Ishikawa (cell line): ENCODE data around the gene TMEM269.

ENCODE experiments used
- RAD21 ChIP-seq: IDR thresholded peaks from 2 replicates; pipeline ENCODE4 v1.6.1; 2012; ENCODE audit warnings: low read depth
- TAF1 ChIP-seq: IDR thresholded peaks from 2 replicates; pipeline ENCODE4 v1.6.1; 2012; ENCODE audit warnings: low read depth, mild to moderate bottlenecking
- TF ChIP-seq, protein P1 (sequence below): IDR thresholded peaks from 2 replicates; pipeline ENCODE4 v1.6.1; 2012; ENCODE audit warnings: low read depth, mild to moderate bottlenecking
- TF ChIP-seq, protein P2 (sequence below): IDR thresholded peaks from 2 replicates; pipeline ENCODE4 v1.6.1; 2012

DNA sequence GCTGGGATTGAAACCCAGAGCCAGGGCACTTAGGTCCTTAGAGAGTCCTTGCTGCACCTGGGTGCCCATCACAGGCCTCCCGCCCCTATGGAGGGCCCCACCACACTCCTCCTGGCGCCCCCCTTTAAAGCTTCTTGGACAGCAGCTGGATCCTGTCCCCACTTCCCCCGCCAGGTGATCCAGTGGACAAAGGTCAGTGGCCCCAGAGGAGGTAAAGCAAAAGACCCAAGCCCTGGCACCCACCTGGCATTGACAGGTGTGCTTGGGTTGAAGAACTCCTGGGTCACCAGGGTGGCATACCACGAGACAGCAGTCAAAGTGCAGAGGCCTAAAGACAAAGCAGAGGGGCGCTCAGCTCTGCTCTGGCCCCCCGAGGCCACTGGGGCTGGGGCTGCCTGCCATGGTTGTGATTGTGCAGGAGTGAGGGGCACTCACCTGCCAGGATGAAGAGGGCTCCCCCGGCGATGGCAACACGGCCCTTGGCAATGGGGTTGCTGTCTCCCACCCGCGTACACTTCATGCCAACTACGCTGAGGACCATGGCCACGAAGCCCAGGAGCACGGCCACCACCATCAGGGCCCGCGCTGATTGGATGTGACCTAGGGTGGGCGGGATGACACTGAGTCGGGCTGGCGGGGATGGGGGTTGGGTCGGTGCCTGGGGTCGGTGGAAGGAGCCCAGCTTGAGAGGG is 46.7 kb upstream of the TMEM269 start:
- TF ChIP-seq, protein P1, sequence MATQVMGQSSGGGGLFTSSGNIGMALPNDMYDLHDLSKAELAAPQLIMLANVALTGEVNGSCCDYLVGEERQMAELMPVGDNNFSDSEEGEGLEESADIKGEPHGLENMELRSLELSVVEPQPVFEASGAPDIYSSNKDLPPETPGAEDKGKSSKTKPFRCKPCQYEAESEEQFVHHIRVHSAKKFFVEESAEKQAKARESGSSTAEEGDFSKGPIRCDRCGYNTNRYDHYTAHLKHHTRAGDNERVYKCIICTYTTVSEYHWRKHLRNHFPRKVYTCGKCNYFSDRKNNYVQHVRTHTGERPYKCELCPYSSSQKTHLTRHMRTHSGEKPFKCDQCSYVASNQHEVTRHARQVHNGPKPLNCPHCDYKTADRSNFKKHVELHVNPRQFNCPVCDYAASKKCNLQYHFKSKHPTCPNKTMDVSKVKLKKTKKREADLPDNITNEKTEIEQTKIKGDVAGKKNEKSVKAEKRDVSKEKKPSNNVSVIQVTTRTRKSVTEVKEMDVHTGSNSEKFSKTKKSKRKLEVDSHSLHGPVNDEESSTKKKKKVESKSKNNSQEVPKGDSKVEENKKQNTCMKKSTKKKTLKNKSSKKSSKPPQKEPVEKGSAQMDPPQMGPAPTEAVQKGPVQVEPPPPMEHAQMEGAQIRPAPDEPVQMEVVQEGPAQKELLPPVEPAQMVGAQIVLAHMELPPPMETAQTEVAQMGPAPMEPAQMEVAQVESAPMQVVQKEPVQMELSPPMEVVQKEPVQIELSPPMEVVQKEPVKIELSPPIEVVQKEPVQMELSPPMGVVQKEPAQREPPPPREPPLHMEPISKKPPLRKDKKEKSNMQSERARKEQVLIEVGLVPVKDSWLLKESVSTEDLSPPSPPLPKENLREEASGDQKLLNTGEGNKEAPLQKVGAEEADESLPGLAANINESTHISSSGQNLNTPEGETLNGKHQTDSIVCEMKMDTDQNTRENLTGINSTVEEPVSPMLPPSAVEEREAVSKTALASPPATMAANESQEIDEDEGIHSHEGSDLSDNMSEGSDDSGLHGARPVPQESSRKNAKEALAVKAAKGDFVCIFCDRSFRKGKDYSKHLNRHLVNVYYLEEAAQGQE, result no peak
- TF ChIP-seq RAD21 (no peak), TAF1 (no peak)
- TF ChIP-seq, protein P2, sequence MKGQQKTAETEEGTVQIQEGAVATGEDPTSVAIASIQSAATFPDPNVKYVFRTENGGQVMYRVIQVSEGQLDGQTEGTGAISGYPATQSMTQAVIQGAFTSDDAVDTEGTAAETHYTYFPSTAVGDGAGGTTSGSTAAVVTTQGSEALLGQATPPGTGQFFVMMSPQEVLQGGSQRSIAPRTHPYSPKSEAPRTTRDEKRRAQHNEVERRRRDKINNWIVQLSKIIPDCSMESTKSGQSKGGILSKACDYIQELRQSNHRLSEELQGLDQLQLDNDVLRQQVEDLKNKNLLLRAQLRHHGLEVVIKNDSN, result no peak
